ENCODE measurements around the gene CSNK1G2.

GRCh38 chr19:1947651-1948209, 6.8 kb downstream of the CSNK1G2 start:
- TF ChIP-seq CTCF (IDR thresholded peaks at IDR 0.05) (no peak), REST (IDR thresholded peaks at IDR 0.05) (no peak), USF2 (IDR thresholded peaks at IDR 0.05) (no peak), RCOR1 (IDR thresholded peaks at IDR 0.05; ENCODE audit: low read depth, low read length) (no peak), POLR2A (IDR thresholded peaks at IDR 0.05; ENCODE audit: low read length) (no peak)

Data from A549 (cell line).